HG02840 (cell line): ENCODE results near the gene OSBPL10.

Source experiments
- ATAC-seq: cut with Tn5 transposase; IDR thresholded peaks from one replicate; pipeline ENCODE4 v1.9.1; 2021; ENCODE audit warnings: mild to moderate bottlenecking, moderate library complexity, moderate number of reproducible peaks; ENCODE audit not compliant: unreplicated experiment, low FRiP score

Gene OSBPL10

GRCh38 chr3:31653464-31653863 lies 327.6 kb downstream of the OSBPL10 start:
- no peak for ATAC-seq

- no peak for ATAC-seq
These were observed 328.8 kb downstream of the OSBPL10 start for GRCh38 chr3:31652296-31652695.

- no peak for ATAC-seq
These were observed 332.6 kb downstream of the OSBPL10 start for GRCh38 chr3:31648286-31648968.

- no peak for ATAC-seq
These were observed 335.8 kb downstream of the OSBPL10 start for GRCh38 chr3:31645256-31645655.

GRCh38 chr3:31639828-31640227 lies 341.2 kb downstream of the OSBPL10 start:
- ATAC-seq: no peak

GRCh38 chr3:31636694-31637442 lies 344.2 kb downstream of the OSBPL10 start:
- no peak for ATAC-seq

- ATAC-seq: no peak
These were observed 345.0 kb downstream of the OSBPL10 start for GRCh38 chr3:31636049-31636448.

- no peak for ATAC-seq
These were observed 345.5 kb downstream of the OSBPL10 start for GRCh38 chr3:31635545-31635944.

GRCh38 chr3:31634476-31634875 lies 346.6 kb downstream of the OSBPL10 start:
- ATAC-seq: no peak

GRCh38 chr3:31629054-31629453 lies 352.0 kb downstream of the OSBPL10 start:
- ATAC-seq: no peak

DNA sequence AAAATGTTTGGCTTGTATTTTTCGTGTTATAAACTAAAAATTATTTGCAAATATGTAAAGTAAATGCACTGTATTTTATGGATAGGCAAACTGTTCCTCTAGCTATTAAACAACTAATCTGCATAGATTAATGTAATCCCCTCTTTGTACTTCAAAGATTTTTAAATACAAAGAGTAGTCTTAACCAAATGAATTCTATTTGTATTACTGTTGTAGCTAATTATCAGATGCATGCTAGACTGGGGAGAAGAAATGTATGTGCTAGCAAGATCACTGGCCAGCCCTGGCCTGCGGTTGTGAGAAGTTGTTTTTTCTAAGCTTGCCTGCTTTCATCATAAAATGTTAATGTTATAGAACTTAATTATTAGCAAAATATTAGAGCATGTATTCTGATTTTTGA lies 355.7 kb downstream of the OSBPL10 start:
- no peak for ATAC-seq

- peak; percentile 60 for ATAC-seq
These were observed 356.9 kb downstream of the OSBPL10 start for GRCh38 chr3:31624083-31624709.

DNA sequence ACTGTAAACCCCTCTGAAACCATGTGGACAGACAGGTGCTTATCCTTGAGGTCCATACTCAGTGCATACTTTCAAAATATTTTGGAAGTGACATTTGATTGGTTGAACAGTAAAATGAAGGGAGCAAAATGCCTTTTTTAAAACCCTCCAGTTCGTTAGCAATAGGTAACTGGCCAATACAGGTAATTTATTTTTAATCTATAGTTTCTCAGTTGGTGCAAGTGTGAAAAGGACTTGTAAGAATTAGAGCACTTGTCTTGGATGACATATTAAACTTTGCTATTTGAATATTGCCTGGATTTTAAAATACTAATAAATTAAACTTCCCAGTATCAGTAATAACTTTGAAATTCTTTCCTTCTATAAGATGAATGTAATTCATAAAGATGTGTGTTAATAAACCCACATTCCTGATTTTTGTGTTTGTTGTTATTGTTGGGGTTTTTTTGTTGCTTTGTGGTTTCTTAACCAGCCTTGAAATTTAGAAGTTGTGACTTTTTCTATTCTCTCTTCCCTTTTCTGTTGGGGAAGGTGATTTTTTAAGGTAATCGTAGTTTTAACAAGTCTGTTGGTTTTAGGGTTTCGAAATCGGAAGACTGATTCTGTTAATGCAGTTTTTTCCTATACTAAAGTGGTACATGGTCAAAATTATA lies 358.3 kb downstream of the OSBPL10 start:
- no peak for ATAC-seq

DNA sequence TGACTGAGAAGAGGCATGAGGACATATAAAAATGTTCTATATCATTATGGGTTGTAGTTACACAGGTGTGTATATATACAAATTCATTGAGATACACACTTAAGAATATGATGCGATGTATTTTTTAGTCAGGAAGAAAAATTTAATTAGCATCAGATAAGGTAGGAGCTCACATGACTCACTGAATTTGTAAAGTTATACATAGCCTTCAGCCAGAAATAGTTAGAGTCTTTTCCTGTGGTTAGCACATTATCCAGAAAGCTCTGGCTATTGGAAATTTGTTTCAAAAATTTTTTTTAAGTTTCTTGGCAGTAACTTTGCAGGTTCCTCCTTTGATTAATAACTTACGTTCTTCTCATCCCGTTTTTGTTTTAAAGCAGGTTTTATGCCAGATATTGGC lies 359.7 kb downstream of the OSBPL10 start:
- ATAC-seq: no peak

DNA sequence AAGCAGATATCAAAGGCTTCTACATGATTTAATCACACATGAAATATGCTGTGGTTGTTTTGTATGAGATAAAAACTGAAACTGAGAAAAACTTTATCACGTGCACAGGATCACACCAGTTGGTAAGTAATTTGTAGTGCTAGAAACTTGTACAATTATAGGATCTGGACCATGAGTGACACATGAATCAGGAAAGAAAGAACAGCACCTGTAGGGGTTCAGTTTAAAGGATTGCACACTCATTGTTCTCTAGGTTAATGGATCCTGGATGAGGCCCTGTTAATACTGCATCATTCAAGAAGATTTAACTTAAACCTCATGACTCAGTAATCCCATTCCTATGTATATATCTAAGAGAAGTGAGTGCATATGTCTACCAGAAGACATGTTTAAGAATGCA lies 360.4 kb downstream of the OSBPL10 start:
- ATAC-seq: no peak

GRCh38 chr3:31616711-31617110 lies 364.4 kb downstream of the OSBPL10 start:
- no peak for ATAC-seq

DNA sequence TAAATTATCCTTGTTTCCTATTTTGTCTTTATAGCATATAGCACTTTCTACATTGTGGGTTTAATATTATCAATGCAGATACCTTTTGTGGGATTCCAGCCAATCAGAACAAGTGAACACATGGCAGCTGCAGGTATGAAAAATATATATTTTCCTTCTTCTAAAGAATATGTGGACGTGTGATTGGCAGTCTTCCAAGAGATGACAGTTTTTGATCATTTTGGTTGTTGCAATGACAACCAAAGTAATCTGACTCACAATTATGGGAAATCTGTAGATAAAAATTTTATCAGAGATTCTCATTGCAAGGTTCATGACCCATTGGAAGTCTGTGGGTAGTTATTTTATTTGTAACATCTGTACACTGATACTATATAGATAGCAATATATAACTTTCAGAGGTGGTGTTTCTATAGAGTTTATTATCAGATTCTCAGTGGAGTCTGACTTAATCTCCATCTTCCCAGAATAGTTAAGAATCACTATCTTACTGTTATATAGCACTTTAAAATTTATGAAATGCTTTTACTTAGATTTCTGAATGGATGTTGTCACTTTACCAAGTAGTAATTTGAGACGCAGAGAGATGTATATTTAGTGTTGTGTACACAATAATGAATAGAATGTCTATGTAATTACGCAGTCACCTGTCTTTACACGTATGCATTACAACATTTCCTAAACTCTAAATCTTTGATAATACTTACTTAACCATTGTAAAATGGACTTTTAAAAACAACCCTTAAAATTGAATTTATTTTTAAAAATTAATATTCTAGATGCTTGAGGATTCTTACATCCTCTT lies 365.8 kb downstream of the OSBPL10 start:
- ATAC-seq: no peak

GRCh38 chr3:31614162-31614921 lies 366.7 kb downstream of the OSBPL10 start:
- no peak for ATAC-seq

- ATAC-seq: no peak
These were observed 367.4 kb downstream of the OSBPL10 start for GRCh38 chr3:31613654-31614053.

DNA sequence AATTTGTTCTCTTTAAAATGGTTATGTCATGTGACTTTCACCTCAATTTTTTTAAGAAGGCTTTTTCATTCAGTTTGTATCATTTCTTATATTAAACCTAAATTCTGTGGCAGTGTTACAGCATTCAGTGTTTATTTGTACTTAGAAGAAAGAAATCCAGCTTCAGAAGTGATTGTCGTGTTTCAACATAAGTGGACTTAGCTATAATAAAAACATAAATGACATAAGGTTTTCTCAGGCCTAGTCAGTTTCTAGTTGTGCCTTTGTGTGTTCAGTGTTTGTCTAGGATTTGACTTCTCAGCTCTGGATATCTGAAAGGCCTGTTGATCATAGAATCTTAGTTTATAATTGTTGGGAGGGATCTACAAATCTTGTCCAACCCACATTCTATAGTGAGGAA lies 367.9 kb downstream of the OSBPL10 start:
- ATAC-seq: no peak
